Osteoblast (primary cell): ENCODE results near the gene KLHDC10. TPM values are rescaled to one million over a fixed set of nuclear protein-coding genes. Genes with fewer than 3 reads are reported as not detected.

Source experiments
- DNase-seq: peaks from one replicate; pipeline ENCODE4 v3.0.0; 2011; ENCODE audit warnings: low spot score, mixed read lengths; ENCODE audit not compliant: insufficient read length; ENCODE audit errors: missing footprints
- H2AFZ ChIP-seq: 2 replicates; pipeline ENCODE4 v1.6.0; 2011; ENCODE audit warnings: mild to moderate bottlenecking, low read length
- H3K27ac ChIP-seq: 2 replicates; pipeline ENCODE4 v1.5.1; 2011; ENCODE audit warnings: mild to moderate bottlenecking, low read depth, low read length, moderate library complexity
- H3K27me3 ChIP-seq: 2 replicates; pipeline ENCODE4 v1.6.0; 2012; ENCODE audit warnings: mild to moderate bottlenecking, control low read depth, inconsistent platforms, low read length, moderate library complexity; ENCODE audit not compliant: insufficient read depth
- H3K36me3 ChIP-seq: 2 replicates; pipeline ENCODE4 v1.5.1; 2011; ENCODE audit warnings: mild to moderate bottlenecking, low read length, control low read depth, moderate library complexity; ENCODE audit not compliant: insufficient read depth
- H3K4me1 ChIP-seq: 2 replicates; pipeline ENCODE4 v1.5.1; 2011; ENCODE audit warnings: mild to moderate bottlenecking, low read length, control low read depth, moderate library complexity; ENCODE audit not compliant: insufficient read depth
- H3K4me2 ChIP-seq: 2 replicates; pipeline ENCODE4 v1.6.0; 2011; ENCODE audit warnings: mild to moderate bottlenecking, low read length; ENCODE audit not compliant: insufficient read depth
- H3K4me3 ChIP-seq: fragments of 200-600 bp; sonication (generic); 3 replicates; pipeline ENCODE4 v1.5.1; 2012; ENCODE audit warnings: mild to moderate bottlenecking, low read length, inconsistent platforms; ENCODE audit not compliant: insufficient read depth
- H3K79me2 ChIP-seq: 2 replicates; pipeline ENCODE4 v1.6.0; 2012; ENCODE audit warnings: mild to moderate bottlenecking, low read length, control low read depth, inconsistent platforms; ENCODE audit not compliant: insufficient read depth
- H3K9me3 ChIP-seq: 2 replicates; pipeline ENCODE4 v1.5.1; 2011; ENCODE audit warnings: low read depth, low read length, control low read depth
- H4K20me1 ChIP-seq: 2 replicates; pipeline ENCODE4 v1.6.0; 2012; ENCODE audit warnings: mild to moderate bottlenecking, low read length, control low read depth; ENCODE audit not compliant: insufficient read depth
- CTCF ChIP-seq: IDR thresholded peaks from 2 replicates; pipeline ENCODE4 v1.5.1; 2011; ENCODE audit warnings: mild to moderate bottlenecking, low read depth, low read length, moderate library complexity; ENCODE audit errors: extremely low read depth
- total RNA-seq: library from RNA; depleted of rRNA; stranded (reverse); fragments of >200 nt; gene quantifications from 2 replicates; pipeline ENCODE4 v1.2.3, GENCODE V29; 2012

KLHDC10 gene
- total RNA-seq, 1 donor = 32.6 TPM

- no peak for DNase-seq
- Histone ChIP-seq H2AFZ (no peak overlapping the region), H3K9me3 (no peaks in the 10 kb centered on the region), H3K27ac (no peak overlapping the region), H3K79me2 (peaks cover 78% of the 10 kb centered on the region), H3K36me3 (no peaks in the 10 kb centered on the region), H3K27me3 (no peaks in the 10 kb centered on the region), H3K4me2 (no peak overlapping the region), H3K4me3 (no peak overlapping the region), H4K20me1 (peaks cover 19% of the 10 kb centered on the region), H3K4me1 (peaks cover 11% of the 10 kb centered on the region)
- no peak for TF ChIP-seq CTCF
Observed at GRCh38 chr7:130087364-130087763, 17.0 kb downstream of the KLHDC10 start.

- Histone ChIP-seq H3K79me2 (peaks cover 72% of the 10 kb centered on the region), H3K36me3 (no peaks in the 10 kb centered on the region), H4K20me1 (peaks cover 26% of the 10 kb centered on the region)
Observed at GRCh38 chr7:130090745-130091532, 20.6 kb downstream of the KLHDC10 start.

GRCh38 chr7:130091999-130092398 lies 21.7 kb downstream of the KLHDC10 start:
- Histone ChIP-seq H3K4me1 (peaks cover 3% of the 10 kb centered on the region), H3K4me2 (no peak overlapping the region), H3K36me3 (no peaks in the 10 kb centered on the region), H3K9me3 (no peaks in the 10 kb centered on the region), H4K20me1 (peaks cover 23% of the 10 kb centered on the region), H3K4me3 (no peak overlapping the region), H3K79me2 (peaks cover 66% of the 10 kb centered on the region), H3K27ac (no peak overlapping the region), H3K27me3 (no peaks in the 10 kb centered on the region), H2AFZ (no peak overlapping the region)
- no peak for TF ChIP-seq CTCF
- no peak for DNase-seq

More at GRCh38 chr7:130090745-130091532, 20.6 kb downstream of the KLHDC10 start:
- Histone ChIP-seq H2AFZ (no peak overlapping the region), H3K4me3 (no peak overlapping the region), H3K9me3 (no peaks in the 10 kb centered on the region), H3K4me1 (peaks cover 7% of the 10 kb centered on the region), H3K4me2 (no peak overlapping the region), H3K27me3 (no peaks in the 10 kb centered on the region), H3K27ac (no peak overlapping the region)
- no peak for TF ChIP-seq CTCF
- DNase-seq = no peak

- no peak for DNase-seq
- H2AFZ ChIP-seq = no peak overlapping the region
- H3K27ac ChIP-seq = no peak overlapping the region
- no peaks in the 10 kb centered on the region for H3K9me3 ChIP-seq
- H4K20me1 ChIP-seq = peaks cover 20% of the 10 kb centered on the region
- H3K4me2 ChIP-seq = no peak overlapping the region
- no peak overlapping the region for H3K4me3 ChIP-seq
- H3K36me3 ChIP-seq = no peaks in the 10 kb centered on the region
- H3K4me1 ChIP-seq = no peaks in the 10 kb centered on the region
- no peak for TF ChIP-seq CTCF
- peaks cover 60% of the 10 kb centered on the region for H3K79me2 ChIP-seq
- H3K27me3 ChIP-seq = no peaks in the 10 kb centered on the region
Observed at GRCh38 chr7:130092598-130092997, 22.3 kb downstream of the KLHDC10 start.
